ENCODE data around the gene UHRF2. TPM values are rescaled to one million over a fixed set of nuclear protein-coding genes. Genes with fewer than 3 reads are reported as not detected.

Gene UHRF2
- total and polyA plus RNA-seq, 9 donors, result 27.2 to 63.3 (median 46.3) TPM

- H3K36me3 ChIP-seq, result no peaks in the 10 kb centered on the region
- intact Hi-C loops (cut with DNase I), result no loop called here
- WGBS, 3 donors, result 83 to 87% (median 86%) methylated on average over 2 of the region's 2 CpGs
Observed at GRCh38 chr9:6506571-6506970, 93.6 kb downstream of the UHRF2 start.

GRCh38 chr9:6512085-6512657, 99.2 kb downstream of the UHRF2 start:
- 63 to 78% (median 64%) methylated on average over 3 of the region's 3 CpGs for WGBS, 3 donors
- intact Hi-C loops (cut with DNase I), result no loop called here
- no peak for DNase-seq
- Histone ChIP-seq H3K36me3 (no peaks in the 10 kb centered on the region), H3K4me3 (no peak overlapping the region), H3K27me3 (no peaks in the 10 kb centered on the region), H3K9me3 (no peaks in the 10 kb centered on the region), H3K27ac (no peak overlapping the region), H3K4me1 (ENCODE audit: insufficient read depth) (no peaks in the 10 kb centered on the region)
- TF ChIP-seq, protein P1, sequence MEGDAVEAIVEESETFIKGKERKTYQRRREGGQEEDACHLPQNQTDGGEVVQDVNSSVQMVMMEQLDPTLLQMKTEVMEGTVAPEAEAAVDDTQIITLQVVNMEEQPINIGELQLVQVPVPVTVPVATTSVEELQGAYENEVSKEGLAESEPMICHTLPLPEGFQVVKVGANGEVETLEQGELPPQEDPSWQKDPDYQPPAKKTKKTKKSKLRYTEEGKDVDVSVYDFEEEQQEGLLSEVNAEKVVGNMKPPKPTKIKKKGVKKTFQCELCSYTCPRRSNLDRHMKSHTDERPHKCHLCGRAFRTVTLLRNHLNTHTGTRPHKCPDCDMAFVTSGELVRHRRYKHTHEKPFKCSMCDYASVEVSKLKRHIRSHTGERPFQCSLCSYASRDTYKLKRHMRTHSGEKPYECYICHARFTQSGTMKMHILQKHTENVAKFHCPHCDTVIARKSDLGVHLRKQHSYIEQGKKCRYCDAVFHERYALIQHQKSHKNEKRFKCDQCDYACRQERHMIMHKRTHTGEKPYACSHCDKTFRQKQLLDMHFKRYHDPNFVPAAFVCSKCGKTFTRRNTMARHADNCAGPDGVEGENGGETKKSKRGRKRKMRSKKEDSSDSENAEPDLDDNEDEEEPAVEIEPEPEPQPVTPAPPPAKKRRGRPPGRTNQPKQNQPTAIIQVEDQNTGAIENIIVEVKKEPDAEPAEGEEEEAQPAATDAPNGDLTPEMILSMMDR (IDR thresholded peaks at IDR 0.05), result no peak
- TF ChIP-seq EP300 (IDR thresholded peaks at IDR 0.05) (no peak), POLR2A (IDR thresholded peaks at IDR 0.05) (no peak)

More at GRCh38 chr9:6506571-6506970, 93.6 kb downstream of the UHRF2 start:
- no peak overlapping the region for H3K27ac ChIP-seq
- H3K4me1 ChIP-seq (ENCODE audit: insufficient read depth), result no peaks in the 10 kb centered on the region
- no peak for TF ChIP-seq POLR2A (IDR thresholded peaks at IDR 0.05)
- TF ChIP-seq, protein P1 (IDR thresholded peaks at IDR 0.05), result no peak
- no peak for TF ChIP-seq EP300 (IDR thresholded peaks at IDR 0.05)
- no peak for DNase-seq
- H3K27me3 ChIP-seq, result no peaks in the 10 kb centered on the region
- no peaks in the 10 kb centered on the region for H3K9me3 ChIP-seq
- H3K4me3 ChIP-seq, result no peak overlapping the region

- WGBS, 3 donors, result 95 to 97% (median 96%) methylated on average over 4 of the region's 4 CpGs
- no peaks in the 10 kb centered on the region for H3K4me1 ChIP-seq (ENCODE audit: insufficient read depth)
- DNase-seq, result no peak
- TF ChIP-seq EP300 (IDR thresholded peaks at IDR 0.05) (no peak), POLR2A (IDR thresholded peaks at IDR 0.05) (no peak)
- TF ChIP-seq, protein P1 (IDR thresholded peaks at IDR 0.05), result no peak
- no peaks in the 10 kb centered on the region for H3K27me3 ChIP-seq
- H3K36me3 ChIP-seq, result no peaks in the 10 kb centered on the region
- intact Hi-C loops (cut with DNase I), result no loop called here
- no peak overlapping the region for H3K27ac ChIP-seq
- no peaks in the 10 kb centered on the region for H3K9me3 ChIP-seq
- no peak overlapping the region for H3K4me3 ChIP-seq
Observed at GRCh38 chr9:6522263-6522662, 109.3 kb downstream of the UHRF2 start.

DNA sequence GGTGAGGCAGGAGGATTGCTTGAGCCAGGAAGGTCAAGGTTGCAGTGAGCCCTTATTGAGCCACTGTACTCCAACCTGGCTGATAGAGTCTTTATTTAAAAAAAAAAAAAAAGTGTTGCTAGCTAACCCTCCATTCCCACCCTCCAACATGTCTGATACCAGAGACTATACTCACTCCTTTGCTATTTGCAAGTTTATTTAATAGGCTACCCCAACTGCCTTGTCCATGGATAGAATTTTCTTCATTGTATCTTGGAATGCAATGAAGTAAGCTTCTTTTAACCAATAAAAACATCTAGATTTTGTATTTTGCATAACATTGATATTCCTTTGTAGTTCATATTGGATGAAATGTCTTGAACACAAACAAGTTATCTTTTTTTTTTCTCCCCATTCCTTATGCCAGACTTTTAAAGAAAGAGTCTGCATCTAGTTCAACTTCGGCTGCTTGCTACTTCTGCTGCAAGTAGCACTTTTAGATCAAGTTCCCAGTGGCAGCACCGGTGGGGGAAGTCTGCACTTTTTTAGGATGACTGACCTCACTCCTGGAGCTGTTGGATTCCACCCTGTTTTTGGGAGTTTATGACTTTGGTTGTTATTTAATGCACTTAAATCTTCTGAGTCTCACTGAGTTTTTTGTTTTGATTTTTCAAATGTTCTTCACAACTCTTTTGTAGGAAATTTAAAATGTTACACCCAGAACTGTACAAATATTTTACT, 112.5 kb downstream of the UHRF2 start:
- TF ChIP-seq POLR2A (IDR thresholded peaks at IDR 0.05) (no peak), EP300 (IDR thresholded peaks at IDR 0.05) (no peak)
- TF ChIP-seq, protein P1 (IDR thresholded peaks at IDR 0.05), result no peak
- intact Hi-C loops (cut with DNase I), result no loop called here
- H3K27ac ChIP-seq, result no peak overlapping the region
- H3K4me3 ChIP-seq, result no peak overlapping the region
- no peak for DNase-seq
- no peaks in the 10 kb centered on the region for H3K27me3 ChIP-seq
- H3K36me3 ChIP-seq, result no peaks in the 10 kb centered on the region
- H3K9me3 ChIP-seq, result no peaks in the 10 kb centered on the region
- 9 to 18% (median 10%) methylated on average over 2 of the region's 2 CpGs for WGBS, 3 donors
- peaks cover 3% of the 10 kb centered on the region for H3K4me1 ChIP-seq (ENCODE audit: insufficient read depth)

All from ovary (tissue), 9 donors.